Testis (tissue), 2 donors: Measurements from ENCODE around the gene DMD.

Experiments used
- POLR2A ChIP-seq: fragments of 450-650 bp; IDR thresholded peaks from one replicate; pipeline ENCODE4 v1.6.1; 2017; ENCODE audit warnings: antibody characterized with exemption, mild to moderate bottlenecking, moderate library complexity
- TF ChIP-seq, protein P1 (sequence below), 3 experiments: fragments of 450-650 bp in 2 of 3; fragments of 200-600 bp in 1 of 3; sonication (generic) in 1 of 3; IDR thresholded peaks; one replicate each; pipeline ENCODE4 v1.5.1; 2016 to 2019; ENCODE audit warnings: antibody characterized with exemption in 3 of 3, mild to moderate bottlenecking in 2 of 3, moderate library complexity in 1 of 3

DNA sequence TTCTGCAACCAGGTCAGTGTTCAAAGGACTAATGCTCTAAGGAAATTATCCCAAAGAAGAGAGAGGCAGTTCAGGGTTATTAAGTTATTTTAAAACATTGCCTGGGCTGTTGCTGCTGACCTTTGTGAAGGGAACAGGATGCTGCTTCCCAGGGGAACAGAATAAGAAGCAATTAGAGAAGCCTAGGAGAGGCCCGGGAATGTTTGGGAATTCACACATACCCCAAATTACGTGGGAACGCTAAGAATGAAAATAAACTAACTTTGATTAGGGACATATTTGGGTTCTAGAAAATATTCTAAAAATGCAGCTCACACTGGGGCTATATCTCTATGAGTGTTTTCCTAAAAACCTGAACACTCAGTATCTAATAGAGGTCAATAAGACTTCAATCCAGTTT lies 1896.4 kb downstream of the DMD start:
- TF ChIP-seq, protein P1, sequence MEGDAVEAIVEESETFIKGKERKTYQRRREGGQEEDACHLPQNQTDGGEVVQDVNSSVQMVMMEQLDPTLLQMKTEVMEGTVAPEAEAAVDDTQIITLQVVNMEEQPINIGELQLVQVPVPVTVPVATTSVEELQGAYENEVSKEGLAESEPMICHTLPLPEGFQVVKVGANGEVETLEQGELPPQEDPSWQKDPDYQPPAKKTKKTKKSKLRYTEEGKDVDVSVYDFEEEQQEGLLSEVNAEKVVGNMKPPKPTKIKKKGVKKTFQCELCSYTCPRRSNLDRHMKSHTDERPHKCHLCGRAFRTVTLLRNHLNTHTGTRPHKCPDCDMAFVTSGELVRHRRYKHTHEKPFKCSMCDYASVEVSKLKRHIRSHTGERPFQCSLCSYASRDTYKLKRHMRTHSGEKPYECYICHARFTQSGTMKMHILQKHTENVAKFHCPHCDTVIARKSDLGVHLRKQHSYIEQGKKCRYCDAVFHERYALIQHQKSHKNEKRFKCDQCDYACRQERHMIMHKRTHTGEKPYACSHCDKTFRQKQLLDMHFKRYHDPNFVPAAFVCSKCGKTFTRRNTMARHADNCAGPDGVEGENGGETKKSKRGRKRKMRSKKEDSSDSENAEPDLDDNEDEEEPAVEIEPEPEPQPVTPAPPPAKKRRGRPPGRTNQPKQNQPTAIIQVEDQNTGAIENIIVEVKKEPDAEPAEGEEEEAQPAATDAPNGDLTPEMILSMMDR (IDR thresholded peaks at IDR 0.05), result no peak
- no peak for TF ChIP-seq POLR2A
